Right lobe of liver (tissue), 4 donors: ENCODE measurements around the gene PRR35.

Source experiments
- CTCF ChIP-seq, 4 donors: fragments of 200-600 bp in 3 of 4; fragments of 450-650 bp in 1 of 4; IDR thresholded peaks; one replicate each; pipeline versions ENCODE4 v1.5.1 to v1.8.0; 2016 to 2022; ENCODE audit warnings: antibody characterized with exemption in 4 of 4, mild to moderate bottlenecking in 2 of 4
- POLR2A ChIP-seq: fragments of 450-650 bp; IDR thresholded peaks from one replicate; pipeline ENCODE4 v1.6.1; 2017; ENCODE audit warnings: antibody characterized with exemption, mild to moderate bottlenecking
- donor health status: DM: no; HTN: no; CAD: no.
- donor health status: DM: no; HTN: no; CAD: no.
- donor health status: DM: no; HTN: yes; CAD: no.

DNA sequence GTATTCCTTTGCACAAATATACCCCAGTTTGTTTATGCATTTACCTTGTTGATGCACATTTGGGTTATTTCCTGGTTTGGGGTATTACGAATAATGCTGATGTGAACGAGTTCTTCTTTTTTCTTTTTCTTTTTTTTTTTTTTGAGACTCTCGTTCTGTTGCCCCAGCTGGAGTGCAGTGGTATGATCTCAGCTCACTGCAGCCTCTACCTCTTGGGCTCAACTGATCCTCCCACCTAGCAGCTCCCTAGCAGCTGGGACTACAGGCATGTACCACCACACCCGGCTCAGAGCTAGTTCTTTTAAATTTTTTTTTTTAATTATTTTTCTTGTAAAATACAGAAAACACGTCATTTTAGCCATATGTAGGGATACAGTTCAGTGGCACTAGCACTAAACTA is 43.7 kb downstream of the PRR35 start:
- no peak for TF ChIP-seq CTCF (IDR thresholded peaks at IDR 0.05)
- no peak for TF ChIP-seq POLR2A
